Hepatocyte (in vitro differentiated cells): ENCODE measurements around the gene C15orf39.

Source experiments
- EZH2 ChIP-seq: fragments of 200-600 bp; sonication (generic); IDR thresholded peaks from 2 replicates; pipeline ENCODE4 v1.6.1; 2016; ENCODE audit warnings: antibody characterized with exemption, mild to moderate bottlenecking, borderline replicate concordance
- TF ChIP-seq, protein P1 (sequence below): fragments of 200-600 bp; sonication (generic); IDR thresholded peaks from 2 replicates; pipeline ENCODE4 v1.5.1; 2016; ENCODE audit warnings: antibody characterized with exemption, mild to moderate bottlenecking; ENCODE audit not compliant: poor library complexity

DNA sequence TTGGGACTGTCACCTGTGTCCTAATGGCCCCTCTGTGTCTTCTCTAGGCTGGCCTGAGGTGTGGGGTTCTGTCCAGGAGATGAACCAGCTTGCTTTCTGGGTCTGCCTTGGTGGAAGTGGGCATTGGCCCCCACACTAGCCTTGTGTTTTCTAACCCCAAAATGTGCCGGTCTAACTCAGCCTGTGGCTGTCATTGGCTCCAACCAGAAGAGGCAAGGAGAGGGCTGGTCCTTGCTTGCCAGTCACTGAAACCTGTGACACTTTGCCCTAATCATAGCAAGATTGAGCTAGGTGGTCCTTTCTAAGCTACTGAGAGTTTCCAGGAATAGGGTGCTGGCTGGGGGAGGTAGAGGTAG, 2.2 kb downstream of the C15orf39 start:
- TF ChIP-seq, protein P1, sequence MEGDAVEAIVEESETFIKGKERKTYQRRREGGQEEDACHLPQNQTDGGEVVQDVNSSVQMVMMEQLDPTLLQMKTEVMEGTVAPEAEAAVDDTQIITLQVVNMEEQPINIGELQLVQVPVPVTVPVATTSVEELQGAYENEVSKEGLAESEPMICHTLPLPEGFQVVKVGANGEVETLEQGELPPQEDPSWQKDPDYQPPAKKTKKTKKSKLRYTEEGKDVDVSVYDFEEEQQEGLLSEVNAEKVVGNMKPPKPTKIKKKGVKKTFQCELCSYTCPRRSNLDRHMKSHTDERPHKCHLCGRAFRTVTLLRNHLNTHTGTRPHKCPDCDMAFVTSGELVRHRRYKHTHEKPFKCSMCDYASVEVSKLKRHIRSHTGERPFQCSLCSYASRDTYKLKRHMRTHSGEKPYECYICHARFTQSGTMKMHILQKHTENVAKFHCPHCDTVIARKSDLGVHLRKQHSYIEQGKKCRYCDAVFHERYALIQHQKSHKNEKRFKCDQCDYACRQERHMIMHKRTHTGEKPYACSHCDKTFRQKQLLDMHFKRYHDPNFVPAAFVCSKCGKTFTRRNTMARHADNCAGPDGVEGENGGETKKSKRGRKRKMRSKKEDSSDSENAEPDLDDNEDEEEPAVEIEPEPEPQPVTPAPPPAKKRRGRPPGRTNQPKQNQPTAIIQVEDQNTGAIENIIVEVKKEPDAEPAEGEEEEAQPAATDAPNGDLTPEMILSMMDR: no peak
- TF ChIP-seq EZH2: no peak
